Fibroblast of skin of scalp (primary cell): ENCODE results near the gene BEST2. TPM values are rescaled to one million over a fixed set of nuclear protein-coding genes. Genes with fewer than 3 reads are reported as not detected.
"Not testable (repeated sequence)": the region's sequence is repeated elsewhere in the genome, so short reads cannot be mapped to it uniquely, and the experiment has no call there.

Experiments
- DNase-seq: peaks from one replicate; pipeline ENCODE4 v3.0.0-alpha.2; 2013
- polyA plus RNA-seq, 2 experiments: library from polyadenylated mRNA; unstranded; fragments of 120-200 nt; gene quantifications; one replicate each; pipeline ENCODE4 v1.2.1, GENCODE V29; 2013; ENCODE audit not compliant: insufficient read length in 2 of 2

The BEST2 gene
- not detected for polyA plus RNA-seq (2013, experiment 1 of 2; ENCODE audit: insufficient read length)
- not detected for polyA plus RNA-seq (2013, experiment 2 of 2; ENCODE audit: insufficient read length)

DNA sequence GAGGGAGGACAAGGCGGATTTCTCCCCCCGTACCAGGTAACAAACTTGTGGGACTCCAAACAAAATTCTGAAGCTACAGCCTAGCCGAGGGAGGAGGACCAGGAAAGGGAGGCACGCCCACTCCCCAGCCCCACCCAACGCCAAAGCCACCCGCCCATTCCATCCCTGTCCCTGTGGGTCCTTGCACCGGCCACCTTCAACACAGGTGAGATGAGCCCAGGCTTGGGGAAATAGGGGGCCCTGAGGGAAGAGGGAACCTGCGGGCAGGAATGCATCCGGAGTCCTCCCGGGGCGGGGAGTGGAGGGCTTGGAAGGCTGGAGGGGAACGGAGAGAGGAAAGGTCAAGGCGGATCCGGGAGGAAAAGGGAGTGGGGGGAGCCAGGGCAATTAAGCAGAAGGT lies at the start of gene BEST2:
BEST2 (plus strand) TSS at position 157 of the 400 bp plus-strand sequence. CDS start 802 bp downstream, outside the sequence.
- DNase-seq, result no peak

- peak; percentile 54 for DNase-seq
These were observed 48.5 kb upstream of the BEST2 start for GRCh38 chr19:12703046-12703445.

- DNase-seq, result no peak
These were observed 46.4 kb upstream of the BEST2 start for GRCh38 chr19:12705169-12705568.

DNA sequence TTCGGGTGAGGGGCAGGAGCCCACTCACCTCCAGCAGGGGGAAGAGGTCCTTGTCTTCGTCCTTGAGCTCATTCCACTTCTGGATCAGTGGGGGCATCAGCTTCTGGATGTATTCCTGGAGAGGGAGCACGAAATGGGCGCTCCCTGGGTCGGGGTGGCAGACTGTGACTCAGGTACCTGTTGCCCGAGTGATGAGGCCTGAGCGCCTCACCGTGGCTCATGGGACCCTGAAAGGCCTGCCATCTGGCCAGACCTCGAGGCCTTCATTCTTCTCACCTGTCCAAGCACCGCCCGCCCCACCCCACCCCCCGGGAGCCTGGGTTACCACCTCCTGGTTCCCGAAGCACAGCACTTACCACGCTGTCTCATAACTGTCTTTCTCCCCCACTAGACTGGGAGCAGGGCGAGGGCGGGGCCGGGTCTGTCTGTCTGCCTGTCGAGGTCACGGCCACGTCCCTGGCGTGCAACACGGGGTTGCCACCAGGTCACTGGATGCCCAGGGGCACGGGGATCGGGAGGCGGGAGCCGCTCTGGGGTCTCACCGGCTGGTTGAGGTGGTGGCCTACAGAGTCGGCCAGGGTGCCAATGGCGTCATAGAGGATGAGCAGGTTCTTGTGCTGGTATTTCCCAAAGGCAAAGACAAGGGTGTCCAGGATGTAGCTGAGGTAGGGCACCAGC lies 45.8 kb upstream of the BEST2 start:
- no peak for DNase-seq

DNA sequence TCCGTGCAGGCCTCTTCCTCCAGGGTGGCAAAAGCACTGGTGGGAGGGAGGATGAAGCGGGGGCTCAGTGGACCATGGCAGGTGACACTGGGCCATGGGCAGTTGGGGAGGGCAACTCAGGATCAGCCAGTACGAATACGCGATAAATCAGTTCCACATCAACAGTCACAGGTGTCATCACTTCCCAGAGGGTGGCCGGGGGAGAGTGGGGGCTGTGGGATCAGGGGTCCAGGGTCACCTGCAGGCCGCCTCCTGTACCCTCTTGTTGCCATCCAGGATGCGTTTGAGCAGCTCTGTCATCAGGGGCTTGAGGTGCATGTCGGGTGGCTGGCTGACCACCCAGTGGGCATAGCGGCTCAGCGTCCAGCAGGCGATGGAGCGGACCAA lies 45.3 kb upstream of the BEST2 start:
- DNase-seq, result no peak

DNA sequence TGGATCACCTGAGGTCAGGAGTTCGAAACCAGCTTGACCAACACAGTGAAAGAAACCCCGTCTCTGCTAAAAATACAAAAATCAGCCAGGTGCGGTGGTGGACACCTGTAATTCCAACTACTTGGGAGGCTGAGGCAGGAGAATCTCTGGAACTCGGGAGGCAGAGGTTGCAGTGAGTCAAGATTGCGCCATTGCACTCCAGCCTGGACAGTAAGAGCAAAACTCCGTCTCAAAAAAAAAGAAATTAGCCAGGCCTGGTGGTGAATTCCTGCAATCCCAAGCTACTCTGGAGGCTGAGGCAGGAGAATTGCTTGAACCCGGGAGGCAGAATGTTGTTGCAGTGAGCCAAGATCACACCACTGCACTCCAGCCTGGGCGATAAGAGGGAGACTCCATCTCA lies 43.0 kb upstream of the BEST2 start:
- no peak for DNase-seq

DNA sequence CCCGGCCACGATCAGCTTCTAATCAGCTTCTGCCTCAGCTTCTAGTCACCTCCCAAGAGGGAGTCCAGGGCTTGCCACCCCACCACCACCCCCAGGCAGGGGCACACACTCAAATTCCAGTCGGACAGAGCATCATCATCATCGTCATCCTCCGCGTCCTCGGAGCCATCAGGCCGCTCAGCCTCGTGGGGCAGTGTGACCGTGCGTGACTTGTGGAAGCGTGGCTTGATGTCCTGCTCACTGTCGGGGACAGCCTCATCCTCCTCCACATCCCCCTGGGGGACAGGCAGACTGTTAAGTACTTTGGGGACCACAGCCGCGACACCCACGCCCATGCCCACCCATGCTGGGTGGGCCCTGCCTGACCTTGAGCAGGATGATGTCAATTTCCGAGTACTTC lies 40.4 kb upstream of the BEST2 start:
- no peak for DNase-seq

DNA sequence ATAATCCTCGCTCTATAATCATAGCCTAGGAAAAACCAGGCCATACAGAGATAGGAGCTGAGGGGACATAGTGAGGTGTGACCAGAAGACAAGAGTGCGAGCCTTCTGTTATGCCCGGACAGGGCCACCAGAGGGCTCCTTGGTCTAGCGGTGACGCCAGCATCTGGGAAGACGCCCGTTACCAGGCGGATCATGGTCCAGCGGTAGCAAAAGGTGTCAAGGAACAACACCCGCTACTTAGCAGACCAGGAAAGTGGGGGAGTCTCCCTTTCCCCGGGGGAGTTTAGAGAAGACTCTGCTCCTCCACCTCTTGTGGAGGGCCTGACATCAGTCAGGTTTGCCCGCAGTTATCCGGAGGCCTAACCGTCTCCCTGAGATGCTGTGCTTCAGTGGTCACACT lies 39.5 kb upstream of the BEST2 start:
- DNase-seq, result not testable (repeated sequence)

GRCh38 chr19:12713304-12713703 lies 38.3 kb upstream of the BEST2 start:
- DNase-seq, result not testable (repeated sequence)

DNA sequence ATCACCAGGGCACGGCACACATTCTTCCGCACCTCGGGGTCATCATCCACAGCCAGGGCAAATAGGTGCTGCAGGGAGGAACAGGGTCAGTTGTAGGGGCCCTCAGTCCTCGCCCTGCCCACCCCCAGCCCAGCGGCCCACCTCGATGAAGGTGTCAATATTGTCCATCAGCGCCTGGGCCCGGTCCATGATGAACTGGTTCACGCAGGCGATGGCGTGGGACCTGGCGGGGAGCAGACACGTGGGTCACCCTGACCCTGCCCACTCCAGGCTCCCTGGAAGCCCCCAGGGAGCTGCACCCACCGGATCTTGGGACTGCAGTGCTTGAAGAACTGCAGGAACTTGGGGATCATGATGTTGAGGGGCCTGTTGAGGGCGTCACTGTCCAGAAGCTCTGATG lies 36.5 kb upstream of the BEST2 start:
- no peak for DNase-seq

- DNase-seq, result no peak
These were observed 35.7 kb upstream of the BEST2 start for GRCh38 chr19:12715929-12716328.

DNA sequence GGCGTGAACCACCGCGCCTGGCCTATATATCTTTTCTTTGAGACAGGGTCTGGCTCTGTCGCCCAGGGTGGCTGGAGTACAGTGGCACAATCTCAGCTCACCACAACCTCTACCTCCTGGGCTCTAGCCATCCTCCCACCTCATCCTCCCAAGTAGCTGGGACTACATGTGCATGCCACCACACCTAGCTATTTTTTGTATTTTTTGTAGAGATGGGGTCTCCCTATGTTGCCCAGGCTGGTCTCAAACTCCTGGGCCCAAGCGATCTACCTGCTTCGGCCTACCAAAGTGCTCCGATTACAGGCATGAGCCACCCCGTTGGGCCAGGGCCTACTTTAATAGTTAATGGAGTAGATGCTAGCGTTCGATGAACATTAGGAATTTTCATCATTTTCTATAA lies 31.3 kb upstream of the BEST2 start:
- no peak for DNase-seq

DNA sequence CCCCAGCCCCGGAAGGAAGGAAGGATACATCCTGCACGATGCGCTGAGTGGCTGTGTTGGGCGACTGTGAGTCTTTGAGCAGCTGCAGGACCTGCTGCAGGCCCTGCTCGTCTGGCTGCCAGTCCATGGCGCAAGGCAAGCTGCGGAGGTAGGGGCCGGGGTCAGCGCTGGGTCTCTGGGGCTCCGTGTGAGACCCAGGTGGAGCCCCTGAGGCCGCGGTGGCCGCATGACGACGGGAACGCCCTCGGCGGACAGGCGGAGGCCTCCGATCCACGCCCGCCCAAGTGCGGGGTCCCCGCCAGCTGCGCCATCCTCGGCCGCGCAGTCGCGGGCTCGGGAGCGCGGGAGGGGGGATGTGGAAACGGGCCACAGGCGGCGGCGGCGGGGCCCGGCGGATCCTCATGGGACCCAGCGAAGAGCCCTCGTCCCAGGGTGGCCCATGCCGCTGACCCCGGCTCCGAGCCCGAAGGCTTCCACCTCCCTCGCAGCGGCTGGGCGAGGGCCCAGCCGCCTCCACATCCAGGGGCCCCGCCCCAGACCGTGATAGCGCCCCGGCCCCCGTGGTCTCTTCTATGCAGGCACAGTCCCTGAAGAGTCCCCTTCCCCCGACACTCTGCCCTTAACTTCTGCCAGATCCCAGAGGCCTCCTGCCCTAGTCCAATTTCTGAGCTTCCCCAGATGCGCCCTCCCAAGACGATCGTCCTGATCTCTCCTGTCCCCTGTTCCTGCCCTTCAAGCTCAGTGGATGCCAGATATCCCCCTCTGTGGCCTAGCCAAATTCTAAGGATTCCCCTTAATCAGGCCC lies 30.5 kb upstream of the BEST2 start:
- no peak for DNase-seq

DNA sequence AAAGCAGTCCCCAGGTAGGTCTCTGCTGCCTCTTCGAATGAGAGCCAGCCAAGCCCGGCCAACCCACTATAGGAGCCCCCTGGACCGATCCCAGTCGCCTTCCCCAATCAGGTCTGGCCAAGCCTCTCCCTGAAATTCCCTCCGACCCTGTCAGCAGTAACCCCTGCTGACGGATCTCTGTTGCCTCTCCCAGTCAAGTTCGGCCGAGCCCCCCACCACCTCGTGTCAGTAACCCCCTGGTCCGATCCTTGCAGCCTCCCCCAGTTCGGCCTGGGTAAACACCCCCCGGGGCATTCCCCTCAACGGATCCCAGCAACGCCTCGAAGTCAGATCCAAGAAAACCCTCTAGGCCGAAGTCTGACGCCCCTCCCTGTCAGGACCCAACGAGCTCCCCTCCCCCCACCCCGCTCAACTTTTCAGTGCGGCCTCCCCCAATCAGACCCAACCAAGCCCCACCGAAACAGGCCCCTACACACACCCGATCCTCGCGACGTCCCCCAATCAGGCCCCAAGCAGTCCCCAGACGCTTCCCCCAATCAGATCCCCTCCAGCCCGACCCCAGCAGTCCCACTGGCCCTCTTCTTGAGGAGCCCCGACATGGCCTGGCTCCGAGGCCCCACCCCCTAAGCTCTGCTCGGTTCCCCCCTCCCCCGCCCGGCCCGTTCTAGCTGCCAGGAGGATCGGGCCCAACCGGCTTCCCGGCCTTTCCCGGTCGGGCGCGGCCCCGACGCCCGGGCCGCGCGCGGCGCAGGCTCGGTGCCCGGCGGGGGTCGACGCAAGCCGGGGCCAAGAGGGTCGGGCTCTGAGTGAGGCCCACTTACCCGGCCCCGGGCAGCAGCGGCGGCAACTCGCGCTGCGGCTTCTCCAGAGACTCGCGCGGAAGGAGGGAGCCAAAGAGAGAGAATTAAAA lies 29.7 kb upstream of the BEST2 start:
- DNase-seq, result peak; percentile 75

DNA sequence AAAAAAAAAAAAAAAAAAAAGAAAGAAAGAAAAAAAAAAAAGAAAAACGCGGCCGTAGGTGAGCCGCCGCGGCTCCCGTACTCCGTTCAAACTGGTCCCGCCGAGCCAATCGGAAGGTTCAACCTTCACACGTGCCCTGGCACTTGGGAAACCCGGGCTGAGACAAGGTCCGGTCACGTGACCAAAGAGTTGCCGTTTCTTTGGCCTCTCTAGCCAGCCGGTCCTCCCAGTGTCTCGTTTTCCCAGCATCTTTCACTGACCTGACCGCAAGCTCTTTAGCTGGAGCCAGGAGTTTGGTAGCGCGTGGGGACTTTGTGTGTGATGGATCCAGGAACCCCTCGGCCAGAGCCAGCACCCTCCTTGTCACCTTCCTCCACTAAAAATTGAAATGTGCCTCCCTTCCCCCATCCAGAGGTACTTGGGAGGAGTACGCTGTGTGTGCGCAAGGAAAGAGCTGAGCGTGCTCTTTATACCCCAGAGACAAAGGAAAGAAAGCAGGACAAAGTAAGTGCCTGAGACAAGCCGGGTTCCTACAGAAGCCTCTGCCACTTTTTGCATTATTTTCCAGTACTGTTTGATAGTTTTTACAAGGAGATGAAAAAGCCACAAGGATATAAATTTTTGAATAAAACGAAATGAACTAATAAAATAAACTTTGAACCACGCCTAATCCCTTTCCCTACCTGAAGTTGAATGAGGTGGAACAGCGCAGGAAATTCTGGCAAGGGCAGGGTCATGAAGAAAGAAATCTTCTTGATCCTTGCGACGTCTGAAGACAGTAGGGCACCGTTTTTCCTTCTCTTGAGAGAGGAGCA lies 28.8 kb upstream of the BEST2 start:
- peak; percentile 100 for DNase-seq

DNA sequence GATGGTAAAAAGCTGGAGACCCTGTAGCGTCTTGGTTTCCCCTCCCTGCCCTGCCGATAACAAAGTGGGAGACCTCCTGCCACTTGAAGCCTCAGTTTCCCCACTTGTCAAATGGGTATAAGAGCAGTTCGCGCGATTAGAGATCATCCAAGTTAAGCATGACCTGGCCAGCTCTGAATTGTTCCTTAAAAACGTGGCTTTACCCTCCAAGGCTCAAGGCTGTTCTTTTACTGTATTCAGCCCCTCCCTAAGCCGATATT lies 28.3 kb upstream of the BEST2 start:
- no peak for DNase-seq

GRCh38 chr19:12723641-12724426 lies 27.8 kb upstream of the BEST2 start, which contains the start of gene TNPO2:
Gene TNPO2 (minus strand): TSS chr19:12723932. CDS start chr19:12720977, 2,955 bp downstream.
- peak; percentile 64 for DNase-seq

DNA sequence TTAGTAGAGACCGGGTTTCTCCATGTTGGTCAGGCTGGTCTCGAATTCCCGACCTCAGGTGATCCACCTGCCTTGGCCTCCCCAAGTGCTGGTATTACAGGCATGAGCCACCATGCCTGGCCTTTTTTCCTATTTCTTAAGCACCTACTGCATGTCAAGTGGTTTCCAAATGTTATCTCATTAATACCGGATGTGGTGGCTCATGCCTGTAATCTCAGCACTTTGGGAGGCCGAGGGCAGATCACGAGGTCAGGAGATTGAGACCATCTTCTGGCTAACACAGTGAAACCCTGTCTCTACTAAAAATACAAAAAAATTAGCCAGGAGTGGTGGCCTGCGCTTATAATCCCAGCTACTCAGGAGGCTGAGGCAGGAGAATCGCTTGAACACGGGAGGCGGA lies 26.0 kb upstream of the BEST2 start:
- not testable (repeated sequence) for DNase-seq

GRCh38 chr19:12726988-12727316 lies 24.6 kb upstream of the BEST2 start:
- no peak for DNase-seq

DNA sequence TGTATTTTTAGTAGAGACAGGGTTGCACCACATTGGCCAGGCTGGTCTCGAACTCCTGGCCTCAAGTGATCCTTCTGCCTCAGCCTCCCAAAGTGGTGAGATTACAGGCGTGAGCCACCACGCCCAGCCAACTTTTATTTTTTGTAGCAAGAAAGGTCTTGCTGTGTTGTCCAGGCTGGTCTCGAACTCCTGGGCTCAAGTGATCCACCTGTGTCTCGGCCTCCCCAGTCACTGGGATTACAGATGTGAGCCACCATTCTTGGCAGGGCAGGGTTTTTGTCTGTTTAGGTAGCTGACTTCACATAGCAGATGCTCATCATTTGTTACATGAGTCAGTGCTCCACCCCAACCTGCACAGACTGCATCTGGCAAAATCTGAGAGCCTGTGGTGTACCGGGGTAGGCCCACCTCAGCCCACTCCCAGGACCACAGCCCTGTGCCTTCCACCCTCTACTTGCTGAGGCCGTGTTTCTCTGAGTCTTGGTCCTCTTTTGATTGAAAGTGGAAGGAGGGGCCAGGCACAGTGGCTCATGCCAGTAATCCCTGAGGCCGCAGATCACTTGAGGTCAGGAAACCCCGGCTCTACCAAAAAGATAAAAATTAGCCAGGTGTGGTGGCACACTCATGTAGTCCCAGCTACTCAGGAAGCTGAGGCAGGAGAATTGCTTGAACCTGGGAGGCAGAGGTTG lies 23.7 kb upstream of the BEST2 start:
- no peak for DNase-seq

DNA sequence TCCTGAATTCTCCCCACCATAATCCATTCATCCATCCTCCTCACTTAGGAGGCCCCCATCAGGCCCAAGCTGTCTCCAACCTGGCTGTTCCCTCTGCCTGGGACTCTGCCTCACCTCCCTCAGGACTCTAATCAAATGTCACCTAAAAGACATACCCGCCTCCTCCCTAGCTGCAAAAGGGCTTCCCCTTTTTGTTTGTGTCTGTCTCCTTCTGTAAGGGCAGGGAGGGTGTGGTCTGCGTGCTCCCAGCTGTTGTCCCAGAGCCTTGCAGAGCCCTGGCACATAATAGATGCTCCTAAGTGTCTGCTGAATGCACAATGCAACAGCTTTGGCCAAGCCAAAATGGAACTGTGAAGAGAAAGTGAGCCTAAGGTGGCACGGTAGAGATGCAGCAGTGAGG lies 21.5 kb upstream of the BEST2 start:
- no peak for DNase-seq
